Body of pancreas (tissue), 4 donors: ENCODE results near the gene CCNYL1. TPM values are rescaled to one million over a fixed set of nuclear protein-coding genes. Genes with fewer than 3 reads are reported as not detected.

Experiments used
- ATAC-seq: fragments of 150-250 bp; one replicate; pipeline ENCODE4 v1.9.1; 2016
- DNase-seq, 4 donors: peaks; one replicate each; pipeline ENCODE4 v3.0.0-alpha.2; 2019
- H3K27ac ChIP-seq, 4 donors: fragments of 200-600 bp; sonication (generic); 1 replicate in 3 of 4; 2 replicates in 1 of 4; pipeline versions ENCODE4 v1.5.1 to v1.6.1; 2016 to 2019; ENCODE audit warnings: mild to moderate bottlenecking in 1 of 4, mixed read lengths in 1 of 4, moderate library complexity in 1 of 4
- H3K27me3 ChIP-seq, 2 donors: fragments of 200-600 bp; sonication (generic); one replicate each; pipeline ENCODE4 v1.6.0; 2016; ENCODE audit warnings: mild to moderate bottlenecking in 1 of 2
- H3K36me3 ChIP-seq, 2 donors: fragments of 200-600 bp; sonication (generic); replicated peaks in 1 of 2; 2 replicates each; pipeline ENCODE4 v1.5.1; 2016; ENCODE audit warnings: low read depth in 2 of 2; ENCODE audit not compliant: insufficient read depth in 1 of 2
- H3K4me1 ChIP-seq: fragments of 200-600 bp; sonication (generic); one replicate; pipeline ENCODE4 v1.6.0; 2016
- H3K4me3 ChIP-seq, 2 donors: fragments of 200-600 bp; sonication (generic); 1 replicate in 1 of 2; 2 replicates in 1 of 2; pipeline ENCODE4 v1.5.1; 2016 to 2019
- H3K9me3 ChIP-seq, 3 donors: fragments of 200-600 bp; sonication (generic); 1 replicate in 2 of 3; 2 replicates in 1 of 3; pipeline ENCODE4 v1.5.1; 2016
- POLR2A ChIP-seq, 3 donors: fragments of 450-650 bp; IDR thresholded peaks; one replicate each; pipeline ENCODE4 v1.6.1; 2016; ENCODE audit warnings: antibody characterized with exemption in 3 of 3, mild to moderate bottlenecking in 2 of 3
- whole genome bisulfite sequencing, 2 donors: methylation state at CpG; one replicate each; pipeline ENCODE4 v1.1.5; 2017; 5-methylcytosine and 5-hydroxymethylcytosine counted together
- intact Hi-C: fragments of 100-400 bp; cut with DNase I; formaldehyde crosslinking; loops from one replicate; pipeline ENCODE4 v1.15.1; 2023
- small RNA-seq: library from RNA; depleted of rRNA; stranded (forward); fragments of <200 nt; gene quantifications from one replicate; pipeline ENCODE3, GENCODE V24; 2016
- total RNA-seq, 2 donors: library from RNA; depleted of rRNA; stranded (reverse); fragments of >200 nt; gene quantifications; one replicate each; pipeline ENCODE4 v1.1.0, GENCODE V29; 2016
- TF ChIP-seq, protein P1 (sequence below), 7 experiments: fragments of 450-650 bp in 4 of 7; fragments of 200-600 bp in 3 of 7; sonication (generic) in 3 of 7; IDR thresholded peaks; one replicate each; pipeline ENCODE4 v1.5.1; 2016 to 2019; ENCODE audit warnings: antibody characterized with exemption in 7 of 7

The CCNYL1 gene
- total RNA-seq, 2 donors from 2014 or later, result 14.5 to 14.8 TPM

DNA sequence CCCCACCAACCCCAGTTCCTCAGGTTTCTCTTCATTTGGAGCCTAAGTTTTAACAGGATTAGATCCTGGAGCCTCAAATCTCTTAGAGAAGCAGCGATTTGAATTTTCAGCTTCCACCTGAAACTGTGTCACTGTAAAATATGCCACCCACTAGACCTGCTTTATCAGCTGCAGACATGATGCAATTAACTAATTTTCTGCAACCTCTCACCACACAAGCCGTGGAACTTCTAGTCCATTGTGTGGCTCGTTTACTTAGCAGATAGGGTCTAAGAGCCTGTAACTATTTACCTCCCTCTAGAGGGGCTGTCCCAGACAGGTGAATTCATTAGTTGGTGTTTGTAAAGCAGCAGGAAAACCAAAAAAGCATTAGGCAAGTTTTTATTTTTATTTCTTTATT, 89.8 kb downstream of the CCNYL1 start:
- Histone ChIP-seq H3K4me1 (peaks cover 11% of the 10 kb centered on the region), H3K9me3 (no peaks in the 10 kb centered on the region), H3K27ac (no peak overlapping the region), H3K27me3 (no peaks in the 10 kb centered on the region), H3K36me3 (no peaks in the 10 kb centered on the region), H3K4me3 (no peak overlapping the region)
- TF ChIP-seq, protein P1, sequence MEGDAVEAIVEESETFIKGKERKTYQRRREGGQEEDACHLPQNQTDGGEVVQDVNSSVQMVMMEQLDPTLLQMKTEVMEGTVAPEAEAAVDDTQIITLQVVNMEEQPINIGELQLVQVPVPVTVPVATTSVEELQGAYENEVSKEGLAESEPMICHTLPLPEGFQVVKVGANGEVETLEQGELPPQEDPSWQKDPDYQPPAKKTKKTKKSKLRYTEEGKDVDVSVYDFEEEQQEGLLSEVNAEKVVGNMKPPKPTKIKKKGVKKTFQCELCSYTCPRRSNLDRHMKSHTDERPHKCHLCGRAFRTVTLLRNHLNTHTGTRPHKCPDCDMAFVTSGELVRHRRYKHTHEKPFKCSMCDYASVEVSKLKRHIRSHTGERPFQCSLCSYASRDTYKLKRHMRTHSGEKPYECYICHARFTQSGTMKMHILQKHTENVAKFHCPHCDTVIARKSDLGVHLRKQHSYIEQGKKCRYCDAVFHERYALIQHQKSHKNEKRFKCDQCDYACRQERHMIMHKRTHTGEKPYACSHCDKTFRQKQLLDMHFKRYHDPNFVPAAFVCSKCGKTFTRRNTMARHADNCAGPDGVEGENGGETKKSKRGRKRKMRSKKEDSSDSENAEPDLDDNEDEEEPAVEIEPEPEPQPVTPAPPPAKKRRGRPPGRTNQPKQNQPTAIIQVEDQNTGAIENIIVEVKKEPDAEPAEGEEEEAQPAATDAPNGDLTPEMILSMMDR (IDR thresholded peaks at IDR 0.05), result no peak
- no peak for TF ChIP-seq POLR2A (IDR thresholded peaks at IDR 0.05)
- ATAC-seq, result no peak
- DNase-seq, result no peak
- 8 to 10% methylated on average over 3 of the region's 3 CpGs for WGBS, 2 donors
- intact Hi-C loops, result no loop called here

DNA sequence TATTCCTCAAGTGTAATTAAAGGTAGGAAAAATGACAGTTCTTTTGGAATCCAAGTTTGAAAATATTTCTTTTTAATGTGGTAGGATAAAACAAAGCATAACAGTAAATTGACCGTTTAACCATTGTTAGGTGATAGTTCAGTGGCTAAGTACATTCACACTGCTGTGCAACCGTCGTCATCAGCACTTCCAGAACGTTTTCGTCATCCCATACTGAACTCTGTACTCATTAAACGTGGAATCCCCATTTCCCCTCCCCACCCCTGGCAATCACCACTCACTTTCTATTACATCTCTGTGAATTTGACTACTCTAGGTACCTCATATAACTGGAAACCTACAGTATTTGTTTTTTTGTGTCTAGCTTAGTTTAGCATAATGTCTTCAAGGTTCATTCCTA, 91.2 kb downstream of the CCNYL1 start:
- Histone ChIP-seq H3K27ac (no peak overlapping the region), H3K27me3 (no peaks in the 10 kb centered on the region), H3K36me3 (no peaks in the 10 kb centered on the region), H3K4me3 (no peak overlapping the region), H3K9me3 (no peaks in the 10 kb centered on the region), H3K4me1 (peaks cover 4% of the 10 kb centered on the region)
- intact Hi-C loops, result no loop called here
- TF ChIP-seq POLR2A (IDR thresholded peaks at IDR 0.05), result no peak
- TF ChIP-seq, protein P1 (IDR thresholded peaks at IDR 0.05), result no peak
- 84 to 85% methylated on average over 6 of the region's 6 CpGs for WGBS, 2 donors
- DNase-seq, result no peak
- ATAC-seq, result no peak

Small RNA genes lying within 50 kb of the gene (small RNA-seq; reads per million reads assigned to genes)
- not detected for gene RF00019
- not detected for gene RNU6-664P

Other genes with a start within 250 kb of the CCNYL1 start
- 10 to 100 TPM; 17.9 to 20.1 TPM for gene CREB1, start 181.7 kb upstream of the CCNYL1 start, total RNA-seq
- gene METTL21A, start 86.2 kb upstream of the CCNYL1 start, total RNA-seq, result 10 to 100 TPM in 1 of 2 donors, 1 to 10 TPM in 1; 5.3 to 17.4 TPM
- gene FZD5, start 58.3 kb downstream of the CCNYL1 start, total RNA-seq, result 10 to 100 TPM; 26.7 to 27.5 TPM